ENCODE results near the gene POLR3H. TPM values are rescaled to one million over a fixed set of nuclear protein-coding genes. Genes with fewer than 3 reads are reported as not detected.

Gene POLR3H
- 27.1 to 51.3 TPM (median 47.0 TPM) in 5 replicates for total RNA-seq (2022; extraction: Qiagen RNA extraction; ENCODE audit: low read depth)

GRCh38 chr22:41543854-41544670 lies at the start of gene POLR3H:
Gene POLR3H (minus strand): TSS chr22:41544470. CDS start chr22:41544101, 369 bp downstream.

GRCh38 chr22:41589391-41590241 lies 45.3 kb upstream of the POLR3H start, which contains the start of gene PMM1:
Gene PMM1 (minus strand): TSS chr22:41589840. CDS start chr22:41589805, 35 bp downstream.

Other genes with a start within 250 kb of the POLR3H start
- 22.2 to 28.5 TPM (median 26.2 TPM) in 5 replicates for gene ZC3H7B, start 242.9 kb downstream of the POLR3H start, total RNA-seq (2022; extraction: Qiagen RNA extraction; ENCODE audit: low read depth)
- 0.78 to 1.6 TPM (median 1.0 TPM) in 5 replicates for gene TEF, start 162.5 kb downstream of the POLR3H start, total RNA-seq (2022; extraction: Qiagen RNA extraction; ENCODE audit: low read depth)
- 21.0 to 25.7 TPM (median 23.5 TPM) in 5 replicates for gene TOB2, start 97.7 kb downstream of the POLR3H start, total RNA-seq (2022; extraction: Qiagen RNA extraction; ENCODE audit: low read depth)
- gene PHF5A, start 75.8 kb downstream of the POLR3H start, total RNA-seq (2022; extraction: Qiagen RNA extraction; ENCODE audit: low read depth), result 62.3 to 74.5 TPM (median 68.5 TPM) in 5 replicates
- 45.5 to 49.6 TPM (median 48.2 TPM) in 5 replicates for gene ACO2, start 75.4 kb downstream of the POLR3H start, total RNA-seq (2022; extraction: Qiagen RNA extraction; ENCODE audit: low read depth)
- 2.1 to 2.9 TPM (median 2.5 TPM) in 5 replicates for gene CSDC2, start 16.5 kb upstream of the POLR3H start, total RNA-seq (2022; extraction: Qiagen RNA extraction; ENCODE audit: low read depth)
- 27.5 to 29.3 TPM (median 28.1 TPM) in 5 replicates for gene PMM1, start 45.4 kb upstream of the POLR3H start, total RNA-seq (2022; extraction: Qiagen RNA extraction; ENCODE audit: low read depth)
- 15.6 to 18.0 TPM (median 17.7 TPM) in 5 replicates for gene DESI1, start 76.6 kb upstream of the POLR3H start, total RNA-seq (2022; extraction: Qiagen RNA extraction; ENCODE audit: low read depth)
- 308 to 337 TPM (median 313 TPM) in 5 replicates for gene XRCC6, start 76.8 kb upstream of the POLR3H start, total RNA-seq (2022; extraction: Qiagen RNA extraction; ENCODE audit: low read depth)
- 101 to 197 TPM (median 186 TPM) in 5 replicates for gene SNU13, start 144.4 kb upstream of the POLR3H start, total RNA-seq (2022; extraction: Qiagen RNA extraction; ENCODE audit: low read depth)
- not detected in 5 replicates for gene MEI1, start 155.0 kb upstream of the POLR3H start, total RNA-seq (2022; extraction: Qiagen RNA extraction; ENCODE audit: low read depth)

Measured in A549 treated with DMSO at 1 μM for 4 hours (cell line).